Muscle layer of duodenum (tissue), 2 donors: ENCODE data around the gene NOD2.

Source experiments
- H3K27ac ChIP-seq: one replicate; pipeline ENCODE4 v1.7.0; 2013; ENCODE audit warnings: mild to moderate bottlenecking, low read length
- H3K27me3 ChIP-seq: one replicate; pipeline ENCODE4 v1.7.0; 2013; ENCODE audit warnings: low read depth, mild to moderate bottlenecking, control low read depth, low read length
- H3K36me3 ChIP-seq, 2 donors: one replicate each; pipeline ENCODE4 v1.7.0; 2013; ENCODE audit warnings: low read length in 2 of 2, control low read depth in 1 of 2, mild to moderate bottlenecking in 1 of 2; ENCODE audit not compliant: insufficient read depth in 2 of 2, control insufficient read depth in 1 of 2
- H3K4me1 ChIP-seq, 2 donors: one replicate each; pipeline ENCODE4 v1.7.0; 2013; ENCODE audit warnings: low read length in 2 of 2, mild to moderate bottlenecking in 2 of 2, control low read depth in 1 of 2, moderate library complexity in 1 of 2; ENCODE audit not compliant: insufficient read depth in 2 of 2, control insufficient read depth in 1 of 2
- H3K4me3 ChIP-seq, 2 donors: one replicate each; pipeline ENCODE4 v1.7.0; 2013; ENCODE audit warnings: low read length in 2 of 2, low read depth in 1 of 2, mild to moderate bottlenecking in 1 of 2
- H3K9me3 ChIP-seq, 2 donors: one replicate each; pipeline ENCODE4 v1.7.0; 2013; ENCODE audit warnings: low read length in 2 of 2, control low read depth in 1 of 2, mild to moderate bottlenecking in 1 of 2; ENCODE audit not compliant: control insufficient read depth in 1 of 2
- donor health status: healthy.

NOD2 gene

DNA sequence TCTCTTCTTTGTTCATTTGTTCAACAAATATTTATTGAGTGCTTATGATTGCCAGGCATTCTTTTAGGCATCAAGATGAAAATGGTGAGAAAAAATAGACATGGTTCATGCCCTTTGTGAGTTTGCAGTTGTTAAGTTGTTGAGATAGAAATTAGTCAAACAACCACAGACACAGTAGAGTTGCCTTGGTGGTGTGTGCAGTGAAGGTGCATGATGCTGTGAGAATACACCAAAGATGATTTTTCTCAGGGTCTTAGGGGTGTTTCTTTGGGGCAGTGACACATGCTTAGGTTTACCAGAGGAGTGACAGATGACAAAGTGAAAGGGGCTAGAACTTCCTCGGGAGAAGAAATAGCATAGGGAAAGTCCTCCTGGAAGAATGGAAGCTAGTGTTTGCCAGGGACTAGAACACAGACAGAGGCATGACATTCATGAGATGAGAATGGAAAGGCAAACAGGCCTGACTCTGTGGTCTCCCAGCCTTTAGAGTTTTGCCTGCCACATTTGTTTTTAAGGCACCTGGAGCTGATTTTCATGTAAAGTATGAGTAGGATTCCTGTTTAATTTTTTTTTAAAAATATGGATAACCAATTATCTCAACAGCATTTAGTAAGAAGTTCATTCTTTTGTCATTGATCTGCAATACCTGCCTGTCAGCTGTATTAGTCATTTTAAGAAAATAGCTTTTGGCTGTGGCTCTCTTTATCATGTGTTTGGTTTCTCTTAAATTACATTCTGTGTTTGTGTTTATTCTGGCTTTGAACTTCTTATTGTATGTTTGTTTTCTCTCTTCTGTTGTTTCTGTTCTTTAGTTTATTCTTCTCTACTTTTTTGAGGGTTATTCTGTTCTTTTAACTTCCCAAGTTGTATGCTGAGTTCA is 85.1 kb downstream of the NOD2 start:
- H3K4me3 ChIP-seq, result no peak overlapping the region
- no peaks in the 10 kb centered on the region for H3K27me3 ChIP-seq
- H3K9me3 ChIP-seq, result no peaks in the 10 kb centered on the region
- no peaks in the 10 kb centered on the region for H3K4me1 ChIP-seq
- H3K36me3 ChIP-seq, result peaks cover 33 to 37% of the 10 kb centered on the region in 2 donors
- no peak overlapping the region for H3K27ac ChIP-seq

DNA sequence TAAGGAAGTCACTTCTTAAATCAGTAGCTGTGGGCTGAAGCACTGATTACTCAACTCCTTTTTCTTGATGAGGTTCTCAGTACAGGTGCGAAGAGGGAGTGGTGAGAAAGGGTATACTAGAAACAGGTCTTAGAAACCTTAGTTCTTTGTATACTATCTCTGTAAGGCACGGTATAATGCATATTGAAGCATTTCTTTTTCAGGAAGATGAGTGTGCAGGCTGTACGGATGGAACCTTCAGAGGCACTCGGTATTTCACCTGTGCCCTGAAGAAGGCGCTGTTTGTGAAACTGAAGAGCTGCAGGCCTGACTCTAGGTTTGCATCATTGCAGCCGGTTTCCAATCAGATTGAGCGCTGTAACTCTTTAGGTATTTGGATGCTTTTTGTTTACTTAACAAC is 87.6 kb downstream of the NOD2 start:
- Histone ChIP-seq H3K27ac (no peak overlapping the region), H3K36me3 (peaks cover 54 to 56% of the 10 kb centered on the region in 2 donors), H3K27me3 (no peaks in the 10 kb centered on the region), H3K9me3 (no peaks in the 10 kb centered on the region), H3K4me3 (no peak overlapping the region), H3K4me1 (no peaks in the 10 kb centered on the region)

DNA sequence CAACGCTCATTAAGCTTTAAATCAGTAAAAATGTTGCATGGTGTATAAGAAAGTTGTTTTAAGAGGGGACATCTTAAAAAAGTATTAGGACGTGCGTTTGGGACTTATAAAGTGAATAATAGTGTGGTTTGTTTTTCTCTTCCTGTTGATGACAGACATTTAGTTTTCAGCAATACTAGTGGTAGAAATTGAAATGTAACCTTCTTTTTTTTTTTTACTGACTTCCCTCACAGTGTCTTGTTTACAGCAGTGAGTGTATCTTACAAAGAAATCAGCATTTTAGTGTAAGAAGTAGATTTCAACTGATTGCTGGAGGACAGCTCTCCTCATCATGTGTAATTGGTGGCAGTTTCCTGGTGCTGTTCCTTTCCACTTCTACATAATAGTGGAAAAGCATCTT is 88.1 kb downstream of the NOD2 start:
- Histone ChIP-seq H3K36me3 (peaks cover 50 to 59% of the 10 kb centered on the region in 2 donors), H3K9me3 (no peaks in the 10 kb centered on the region), H3K4me1 (no peaks in the 10 kb centered on the region), H3K27ac (no peak overlapping the region), H3K27me3 (no peaks in the 10 kb centered on the region), H3K4me3 (no peak overlapping the region)
